CD4-positive, alpha-beta memory T cell (primary cell): ENCODE data around the gene CYTH3. TPM values are rescaled to one million over a fixed set of nuclear protein-coding genes. Genes with fewer than 3 reads are reported as not detected.

Experiments
- CTCF ChIA-PET: fragments of 350-600 bp; sonication (Branson Sonifier 250); formaldehyde crosslinking; loops from one replicate; lab custom pipeline; 2021; ENCODE audit warnings: inconsistent platforms; ENCODE audit not compliant: partially characterized antibody; lab: Charles Lee
- POLR2A ChIA-PET: fragments of 350-600 bp; sonication (Branson Sonifier 250); formaldehyde crosslinking; loops from one replicate; lab custom pipeline; 2021; ENCODE audit not compliant: partially characterized antibody; lab: Charles Lee
- DNase-seq, 5 donors: peaks; one replicate each; pipeline versions ENCODE4 v3.0.0 to v3.0.0-alpha.2; 2020 to 2022; ENCODE audit warnings: mixed read lengths in 1 of 5
- H3K27ac ChIP-seq: one replicate; pipeline ENCODE4 v1.7.0; 2013; ENCODE audit warnings: low read depth, low read length
- H3K27me3 ChIP-seq: 2 replicates; pipeline ENCODE4 v1.7.0; 2013; ENCODE audit warnings: mild to moderate bottlenecking, low read length, moderate library complexity; ENCODE audit not compliant: insufficient read depth
- H3K36me3 ChIP-seq: 2 replicates; pipeline ENCODE4 v1.7.0; 2013; ENCODE audit warnings: mild to moderate bottlenecking, low read length, moderate library complexity; ENCODE audit not compliant: insufficient read depth
- H3K4me1 ChIP-seq: 2 replicates; pipeline ENCODE4 v1.7.0; 2013; ENCODE audit warnings: mild to moderate bottlenecking, low read length, moderate library complexity; ENCODE audit not compliant: insufficient read depth
- H3K4me3 ChIP-seq, 2 donors: one replicate each; pipeline ENCODE4 v1.7.0; 2013; ENCODE audit warnings: low read length in 2 of 2, mild to moderate bottlenecking in 1 of 2
- H3K9me3 ChIP-seq, 2 donors: one replicate each; pipeline ENCODE4 v1.7.0; 2013; ENCODE audit warnings: low read length in 2 of 2, control low read depth in 1 of 2; ENCODE audit not compliant: control insufficient read depth in 1 of 2
- H3K27ac Mint-ChIP-seq, 7 donors: one replicate each; pipeline ENCODE4 v1.8.0; 2020 to 2021; ENCODE audit warnings: mixed read lengths in 7 of 7, mild to moderate bottlenecking in 6 of 7, inconsistent platforms in 3 of 7, moderate library complexity in 3 of 7
- H3K27me3 Mint-ChIP-seq, 2 donors: one replicate each; pipeline ENCODE4 v1.8.0; 2020 to 2021; ENCODE audit warnings: mixed read lengths in 2 of 2
- H3K36me3 Mint-ChIP-seq, 2 donors: one replicate each; pipeline ENCODE4 v1.8.0; 2020 to 2021; ENCODE audit warnings: mixed read lengths in 2 of 2, inconsistent platforms in 1 of 2, mild to moderate bottlenecking in 1 of 2
- H3K4me1 Mint-ChIP-seq, 4 donors: one replicate each; pipeline ENCODE4 v1.8.0; 2020 to 2021; ENCODE audit warnings: mixed read lengths in 4 of 4, mild to moderate bottlenecking in 1 of 4
- H3K4me3 Mint-ChIP-seq, 8 donors: one replicate each; pipeline ENCODE4 v1.8.0; 2020 to 2021; ENCODE audit warnings: mixed read lengths in 8 of 8, mild to moderate bottlenecking in 7 of 8, moderate library complexity in 6 of 8, inconsistent platforms in 3 of 8
- H3K9me3 Mint-ChIP-seq, 8 donors: one replicate each; pipeline ENCODE4 v1.8.0; 2020 to 2021; ENCODE audit warnings: mixed read lengths in 8 of 8, mild to moderate bottlenecking in 5 of 8, inconsistent platforms in 3 of 8, moderate library complexity in 1 of 8
- intact Hi-C: fragments of 100-400 bp; cut with micrococcal nuclease; formaldehyde crosslinking; loops from one replicate; pipeline ENCODE4 v1.15.1; 2023
- polyA plus RNA-seq, 2 donors: library from polyadenylated mRNA; unstranded; fragments of 300-500 nt; fragmentation: Illumina TruSeq; gene quantifications; one replicate each; pipeline ENCODE4 v1.2.3, GENCODE V29; 2021
- total RNA-seq, 2 experiments: library from RNA; stranded (reverse); gene quantifications; one replicate each; pipeline ENCODE4 v1.2.3, GENCODE V29; 2021

Gene CYTH3
- total and polyA plus RNA-seq, 4 experiments from 2014 or later: 4.0 to 9.1 (median 7.2) TPM

DNA sequence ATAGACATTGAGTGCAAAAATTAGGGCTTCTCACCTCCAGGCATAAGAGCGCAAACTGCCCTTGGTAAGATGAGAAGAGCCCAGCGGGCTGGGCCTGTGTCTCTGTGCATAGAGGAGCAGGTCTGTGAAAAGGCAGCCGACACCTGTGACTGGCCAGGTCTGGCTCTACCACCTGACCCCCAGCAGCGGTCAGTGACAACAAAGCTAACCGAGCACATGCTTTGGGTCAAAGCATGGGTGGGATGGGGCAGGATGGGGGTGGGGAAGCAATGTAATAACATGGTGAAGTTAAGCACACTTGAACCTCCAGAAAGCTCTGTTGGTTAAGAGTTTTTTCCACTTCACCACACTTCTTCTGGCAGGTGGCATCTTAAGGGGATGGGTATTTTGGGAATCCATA, 29.3 kb downstream of the CYTH3 start:
- Histone ChIP-seq H3K9me3 (no peaks in the 10 kb centered on the region), H3K27ac (no peak overlapping the region), H3K36me3 (no peaks in the 10 kb centered on the region), H3K4me3 (no peak overlapping the region), H3K27me3 (no peaks in the 10 kb centered on the region), H3K4me1 (peaks cover 7% of the 10 kb centered on the region)
- Mint-ChIP-seq H3K27me3 (no peaks in the 10 kb centered on the region), H3K27ac (peak overlapping the region in 1 of 7 donors; percentile 36), H3K4me3 (no peak overlapping the region), H3K4me1 (peaks cover 7 to 22% (median 13%) of the 10 kb centered on the region in 4 donors), H3K9me3 (no peaks in the 10 kb centered on the region), H3K36me3 (no peaks in the 10 kb centered on the region)
- POLR2A ChIA-PET: no interaction called here
- CTCF ChIA-PET: no interaction called here
- intact Hi-C loops: no loop called here
- no peak for DNase-seq

DNA sequence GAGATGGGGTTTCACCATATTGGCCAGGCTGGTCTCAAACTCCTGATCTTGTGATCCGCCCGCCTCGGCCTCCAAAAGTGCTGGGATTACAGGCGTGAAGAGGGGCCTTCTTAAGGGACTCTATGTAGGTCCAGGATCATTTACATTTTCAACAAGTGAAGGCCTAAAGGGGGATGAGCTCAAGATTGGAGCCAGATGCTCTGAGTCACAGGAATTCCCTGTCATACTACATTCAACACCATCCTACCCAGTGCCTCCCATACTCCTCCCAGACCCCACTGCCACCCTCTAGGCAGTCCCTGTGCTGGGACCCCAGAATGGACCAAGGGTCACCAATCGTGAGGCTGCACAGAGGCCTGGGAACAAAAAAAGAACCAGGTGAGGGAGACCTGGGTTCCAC, 29.9 kb downstream of the CYTH3 start:
- H3K27me3 Mint-ChIP-seq: no peaks in the 10 kb centered on the region
- no peak for DNase-seq
- H3K27ac Mint-ChIP-seq: peak overlapping the region in 1 of 7 donors; percentile 27
- Histone ChIP-seq H3K36me3 (no peaks in the 10 kb centered on the region), H3K4me1 (peaks cover 7% of the 10 kb centered on the region), H3K27ac (no peak overlapping the region), H3K9me3 (no peaks in the 10 kb centered on the region), H3K4me3 (no peak overlapping the region), H3K27me3 (no peaks in the 10 kb centered on the region)
- intact Hi-C loops: no loop called here
- H3K9me3 Mint-ChIP-seq: no peaks in the 10 kb centered on the region
- POLR2A ChIA-PET: interaction anchor here (1.5 kb wide), 1 partner anchor 29 kb away, joined by 5 read pairs; no protein-coding TSS in a partner anchor
- CTCF ChIA-PET: no interaction called here
- H3K36me3 Mint-ChIP-seq: no peaks in the 10 kb centered on the region
- H3K4me3 Mint-ChIP-seq: no peak overlapping the region
- H3K4me1 Mint-ChIP-seq: peaks cover 7 to 22% (median 13%) of the 10 kb centered on the region in 4 donors

DNA sequence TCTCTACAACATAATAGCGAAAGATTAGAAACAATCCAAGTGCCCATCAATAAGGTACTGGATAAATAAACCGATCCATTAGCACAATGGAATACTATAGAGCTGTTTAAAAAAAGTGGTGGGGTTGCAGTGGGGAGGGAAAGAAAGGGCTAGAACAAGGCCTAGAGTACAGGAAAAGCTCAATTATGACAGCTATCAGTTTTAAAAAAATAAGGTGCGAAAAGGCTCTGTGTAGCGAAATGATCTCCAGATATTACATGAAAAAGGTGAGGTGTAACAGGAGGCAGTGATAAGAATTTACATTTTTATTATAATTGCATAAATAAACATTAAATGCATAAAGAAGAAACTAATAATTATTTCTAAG, 30.8 kb downstream of the CYTH3 start:
- ChIA-PET POLR2A (interaction anchor here (1.5 kb wide), 1 partner anchor 30 kb away, joined by 5 read pairs; no protein-coding TSS in a partner anchor), CTCF (no interaction called here)
- H3K4me1 ChIP-seq: peaks cover 7% of the 10 kb centered on the region
- Mint-ChIP-seq H3K4me1 (peaks cover 7 to 22% (median 13%) of the 10 kb centered on the region in 4 donors), H3K4me3 (peak overlapping the region in 4 of 8 donors; percentile 13 to 75 (median 58)), H3K27ac (peak overlapping the region in 5 of 7 donors; percentile 5 to 79 (median 52)), H3K27me3 (no peaks in the 10 kb centered on the region), H3K36me3 (no peaks in the 10 kb centered on the region), H3K9me3 (no peaks in the 10 kb centered on the region)
- intact Hi-C loops: no loop called here
- no peak for DNase-seq
- no peaks in the 10 kb centered on the region for H3K9me3 ChIP-seq
- no peaks in the 10 kb centered on the region for H3K36me3 ChIP-seq
- H3K27me3 ChIP-seq: no peaks in the 10 kb centered on the region
- H3K4me3 ChIP-seq: no peak overlapping the region
- H3K27ac ChIP-seq: no peak overlapping the region

DNA sequence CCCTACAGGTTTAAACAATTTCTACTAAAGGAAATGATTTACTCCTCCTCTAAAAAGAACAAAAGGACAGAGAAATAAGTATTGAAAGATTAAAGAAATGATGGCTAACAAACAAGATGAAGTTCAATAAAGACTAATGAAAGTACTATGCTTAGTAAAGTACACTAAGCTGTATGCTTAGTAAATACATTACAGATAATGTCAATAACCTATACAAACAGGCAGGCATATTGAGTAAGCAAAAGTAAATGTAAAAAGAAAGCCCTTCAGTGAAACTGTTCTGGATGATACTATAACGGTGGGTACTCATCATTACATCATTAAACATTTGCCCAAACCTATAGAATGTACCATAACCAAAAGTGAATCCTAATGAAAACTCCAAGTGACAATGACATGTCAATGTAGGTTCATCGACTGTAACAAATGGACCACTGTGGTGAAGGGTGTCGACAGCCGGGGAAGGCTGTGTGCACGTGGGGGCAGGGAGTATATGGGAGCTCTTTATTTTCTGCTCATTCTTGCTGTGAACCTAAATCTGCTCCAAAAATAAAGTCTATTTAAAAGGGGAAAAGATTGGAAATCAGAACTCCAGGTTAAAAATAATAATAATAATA, 34.0 kb downstream of the CYTH3 start:
- Histone ChIP-seq H3K36me3 (no peaks in the 10 kb centered on the region), H3K27ac (no peak overlapping the region), H3K27me3 (no peaks in the 10 kb centered on the region), H3K9me3 (no peaks in the 10 kb centered on the region), H3K4me1 (peaks cover 13% of the 10 kb centered on the region), H3K4me3 (no peak overlapping the region)
- Mint-ChIP-seq H3K4me1 (peaks cover 9 to 43% (median 26%) of the 10 kb centered on the region in 4 donors), H3K27me3 (no peaks in the 10 kb centered on the region), H3K4me3 (no peak overlapping the region), H3K9me3 (no peaks in the 10 kb centered on the region), H3K36me3 (no peaks in the 10 kb centered on the region), H3K27ac (peak overlapping the region in 2 of 7 donors; percentile 24 to 31)
- POLR2A ChIA-PET: no interaction called here
- intact Hi-C loops: no loop called here
- CTCF ChIA-PET: no interaction called here
- DNase-seq: no peak

DNA sequence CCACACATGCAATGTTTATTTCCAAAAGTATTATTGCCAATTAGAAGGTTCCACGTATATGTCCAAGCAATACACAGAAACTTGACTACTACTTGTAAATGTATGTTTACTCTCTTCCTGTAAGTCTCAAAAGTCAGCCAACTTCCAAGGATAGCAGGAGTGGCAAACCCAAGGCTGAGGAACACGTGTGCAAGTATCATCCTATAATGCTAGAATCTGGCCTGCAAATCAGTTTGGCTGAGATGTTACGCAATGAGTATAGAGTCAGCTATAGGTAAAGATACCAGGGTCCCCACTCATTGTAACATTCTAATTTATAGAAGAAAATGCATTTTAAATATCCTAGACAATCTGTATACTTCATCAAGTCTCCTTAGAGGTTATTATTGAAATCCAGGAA, 34.7 kb downstream of the CYTH3 start:
- ChIA-PET POLR2A (no interaction called here), CTCF (no interaction called here)
- intact Hi-C loops: no loop called here
- H3K9me3 Mint-ChIP-seq: no peaks in the 10 kb centered on the region
- H3K27ac Mint-ChIP-seq: no peak overlapping the region
- H3K4me3 Mint-ChIP-seq: no peak overlapping the region
- H3K27ac ChIP-seq: no peak overlapping the region
- H3K27me3 ChIP-seq: no peaks in the 10 kb centered on the region
- H3K36me3 ChIP-seq: no peaks in the 10 kb centered on the region
- no peaks in the 10 kb centered on the region for H3K9me3 ChIP-seq
- DNase-seq: no peak
- H3K4me1 Mint-ChIP-seq: peaks cover 14 to 50% (median 30%) of the 10 kb centered on the region in 4 donors
- peaks cover 20% of the 10 kb centered on the region for H3K4me1 ChIP-seq
- H3K36me3 Mint-ChIP-seq: no peaks in the 10 kb centered on the region
- H3K27me3 Mint-ChIP-seq: no peaks in the 10 kb centered on the region
- H3K4me3 ChIP-seq: no peak overlapping the region

DNA sequence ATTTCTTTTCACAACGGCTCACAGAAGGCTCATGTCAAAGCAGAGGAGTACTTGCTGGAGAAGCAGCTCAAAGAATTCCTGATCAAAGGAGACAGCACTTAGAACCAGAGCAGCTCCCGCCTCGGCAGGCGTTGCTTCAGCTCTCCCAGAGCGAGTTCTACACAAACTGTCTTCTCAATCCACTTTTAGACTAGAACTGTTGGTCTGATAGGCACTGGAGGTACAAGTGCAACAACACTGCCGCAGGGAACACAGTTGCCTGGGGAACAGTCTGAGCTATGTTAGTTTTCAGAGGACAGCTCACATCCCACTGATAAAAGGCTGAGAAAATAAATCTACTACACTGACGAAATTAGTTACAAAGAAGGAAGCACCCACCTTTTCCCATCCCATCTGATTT, 35.4 kb downstream of the CYTH3 start:
- no peaks in the 10 kb centered on the region for H3K27me3 ChIP-seq
- ChIA-PET POLR2A (no interaction called here), CTCF (no interaction called here)
- intact Hi-C loops: no loop called here
- no peak overlapping the region for H3K27ac ChIP-seq
- H3K9me3 Mint-ChIP-seq: no peaks in the 10 kb centered on the region
- no peaks in the 10 kb centered on the region for H3K36me3 Mint-ChIP-seq
- H3K9me3 ChIP-seq: no peaks in the 10 kb centered on the region
- no peaks in the 10 kb centered on the region for H3K36me3 ChIP-seq
- H3K27me3 Mint-ChIP-seq: no peaks in the 10 kb centered on the region
- peaks cover 16 to 57% (median 37%) of the 10 kb centered on the region in 4 donors for H3K4me1 Mint-ChIP-seq
- no peak overlapping the region for H3K27ac Mint-ChIP-seq
- H3K4me3 ChIP-seq: no peak overlapping the region
- no peak for DNase-seq
- H3K4me1 ChIP-seq: peaks cover 27% of the 10 kb centered on the region
- no peak overlapping the region for H3K4me3 Mint-ChIP-seq

DNA sequence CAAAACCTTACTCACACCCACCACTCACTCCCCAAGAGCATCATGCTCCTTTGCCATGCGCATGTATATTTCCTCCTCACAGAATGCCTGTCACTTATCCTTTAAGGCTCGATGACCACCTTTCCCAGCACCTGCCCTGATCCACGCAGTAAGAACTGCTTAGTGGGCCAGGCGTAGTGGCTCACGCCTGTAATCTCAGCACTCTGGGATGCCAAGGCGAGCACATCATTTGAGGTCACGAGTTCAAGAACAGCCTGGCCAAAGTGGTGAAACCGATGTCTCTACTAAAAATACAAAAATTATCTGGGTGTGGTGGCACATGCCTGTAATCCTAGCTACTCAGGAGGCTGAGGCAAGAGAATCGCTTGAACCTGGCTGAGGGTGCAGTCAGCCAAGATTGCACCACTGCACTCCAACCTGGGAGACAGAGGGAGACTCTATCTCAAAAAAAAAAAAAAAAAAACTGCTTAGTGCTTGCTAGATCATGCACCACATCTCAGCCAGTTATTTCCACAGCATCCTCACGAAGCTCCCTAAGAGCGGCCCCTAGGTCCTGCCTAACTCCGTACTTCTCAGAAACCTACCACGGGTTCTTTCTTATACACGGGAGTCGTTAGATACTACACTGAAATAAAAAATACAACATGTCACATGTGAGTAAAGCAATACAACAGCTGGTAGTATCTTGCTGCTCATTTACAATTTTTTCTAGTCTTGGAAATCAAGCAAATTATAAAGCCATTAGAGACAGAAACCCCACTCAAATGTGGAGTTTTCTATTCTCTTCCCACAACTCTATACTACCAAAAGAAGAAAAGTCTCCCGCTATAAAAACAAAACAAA, 37.2 kb downstream of the CYTH3 start:
- Mint-ChIP-seq H3K36me3 (no peaks in the 10 kb centered on the region), H3K27me3 (peaks cover 0 to 4% of the 10 kb centered on the region in 2 donors), H3K27ac (peak overlapping the region in 1 of 7 donors; percentile 19), H3K4me3 (no peak overlapping the region), H3K4me1 (peaks cover 15 to 53% (median 36%) of the 10 kb centered on the region in 4 donors), H3K9me3 (no peaks in the 10 kb centered on the region)
- CTCF ChIA-PET: interaction anchor here (0.6 kb wide), 1 partner anchor 86 kb away, joined by 3 read pairs; no protein-coding TSS in a partner anchor
- Histone ChIP-seq H3K27ac (no peak overlapping the region), H3K27me3 (no peaks in the 10 kb centered on the region), H3K4me3 (no peak overlapping the region), H3K4me1 (peaks cover 28% of the 10 kb centered on the region), H3K9me3 (no peaks in the 10 kb centered on the region), H3K36me3 (no peaks in the 10 kb centered on the region)
- no peak for DNase-seq
- POLR2A ChIA-PET: no interaction called here
- intact Hi-C loops: no loop called here
